AG09319 (cell line): ENCODE data around the gene CYP2E1.
A peak's percentile ranks its signal among the peaks of the same experiment; 100 is the strongest.
"Not testable (repeated sequence)": the region's sequence is repeated elsewhere in the genome, so short reads cannot be mapped to it uniquely, and the experiment has no call there.

Experiments used
- DNase-seq: peaks from one replicate; pipeline ENCODE4 v3.0.0-alpha.2; 2010; ENCODE audit warnings: low read depth; ENCODE audit errors: extremely low read depth
- CTCF ChIP-seq: IDR thresholded peaks from 2 replicates; pipeline ENCODE4 v1.5.1; 2011; ENCODE audit warnings: low read depth, mild to moderate bottlenecking, inconsistent platforms, low read length, moderate library complexity

CYP2E1 gene

GRCh38 chr10:133497363-133497762, 29.8 kb upstream of the CYP2E1 start:
- not testable (repeated sequence) for DNase-seq
- peak; percentile 32 for TF ChIP-seq CTCF

- DNase-seq: not testable (repeated sequence)
These were observed 28.0 kb upstream of the CYP2E1 start for GRCh38 chr10:133499176-133499575.

- not testable (repeated sequence) for DNase-seq
These were observed 26.3 kb upstream of the CYP2E1 start for GRCh38 chr10:133500897-133501296.

- TF ChIP-seq CTCF: no peak
- no peak for DNase-seq
These were observed 17.5 kb upstream of the CYP2E1 start for GRCh38 chr10:133509700-133510099.

- TF ChIP-seq CTCF: no peak
- no peak for DNase-seq
These were observed 15.8 kb upstream of the CYP2E1 start for GRCh38 chr10:133511408-133511807.

GRCh38 chr10:133511907-133512528, 15.1 kb upstream of the CYP2E1 start:
- no peak for DNase-seq
- TF ChIP-seq CTCF: no peak

- DNase-seq: no peak
These were observed 11.7 kb upstream of the CYP2E1 start for GRCh38 chr10:133515471-133515870.

GRCh38 chr10:133516057-133516456, 11.1 kb upstream of the CYP2E1 start:
- TF ChIP-seq CTCF: no peak
- DNase-seq: no peak

More at GRCh38 chr10:133515471-133515870, 11.7 kb upstream of the CYP2E1 start:
- no peak for TF ChIP-seq CTCF

GRCh38 chr10:133518517-133518916, 8.6 kb upstream of the CYP2E1 start:
- DNase-seq: not testable (repeated sequence)
